Peyer's patch (tissue), 4 donors: ENCODE measurements around the gene GRIK3.

Source experiments
- CTCF ChIP-seq, 6 experiments: fragments of 450-650 bp in 4 of 6; fragments of 200-600 bp in 2 of 6; sonication (generic) in 1 of 6; IDR thresholded peaks; one replicate each; pipeline ENCODE4 v1.5.1; 2017 to 2019; ENCODE audit warnings: antibody characterized with exemption in 6 of 6, mild to moderate bottlenecking in 3 of 6, moderate library complexity in 1 of 6
- POLR2A ChIP-seq, 2 donors: fragments of 450-650 bp; IDR thresholded peaks; one replicate each; pipeline ENCODE4 v1.5.1; 2017; ENCODE audit warnings: antibody characterized with exemption in 2 of 2, mild to moderate bottlenecking in 2 of 2, moderate library complexity in 2 of 2

DNA sequence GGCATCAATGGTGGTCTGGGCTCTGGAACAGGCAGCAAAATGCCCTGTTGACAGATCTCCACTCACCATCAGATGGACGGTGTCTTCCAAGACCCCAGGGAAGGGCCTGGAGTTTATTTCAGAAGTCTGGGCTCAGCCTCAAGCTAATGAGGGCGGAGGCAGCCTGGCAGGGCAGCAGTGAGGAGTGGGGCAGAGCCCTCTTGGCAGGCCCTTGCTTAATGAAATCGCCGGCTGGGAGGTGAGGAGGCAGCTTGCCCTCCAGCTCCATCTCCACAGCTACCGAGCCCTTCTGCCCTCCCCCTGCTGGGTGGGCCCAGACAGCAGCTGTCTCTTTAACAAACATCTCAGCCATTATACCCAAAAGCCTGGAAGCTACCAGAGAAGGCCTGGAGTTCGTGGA lies 22.0 kb upstream of the GRIK3 start:
- TF ChIP-seq POLR2A (IDR thresholded peaks at IDR 0.05): no peak
- TF ChIP-seq CTCF (IDR thresholded peaks at IDR 0.05): no peak
